ACC112 (cell line): ENCODE results near the gene SMAP2.

Source experiments
- H2AFZ ChIP-seq: fragments of 200-600 bp; sonication (generic); one replicate; pipeline ENCODE4 v1.6.0; 2017; ENCODE audit warnings: antibody characterized with exemption, low read length; ENCODE audit not compliant: unreplicated experiment
- H3K27ac ChIP-seq: fragments of 200-600 bp; sonication (generic); 2 replicates; pipeline ENCODE4 v1.5.1; 2014; ENCODE audit warnings: low read depth, mild to moderate bottlenecking, antibody characterized with exemption, low read length, moderate library complexity
- H3K27me3 ChIP-seq: fragments of 200-600 bp; sonication (generic); 2 replicates; pipeline ENCODE4 v1.6.1; 2014; ENCODE audit warnings: mild to moderate bottlenecking, antibody characterized with exemption, low read length, moderate library complexity, mixed read lengths; ENCODE audit not compliant: insufficient read depth
- H3K36me3 ChIP-seq: fragments of 200-600 bp; sonication (generic); 2 replicates; pipeline ENCODE4 v1.6.1; 2016; ENCODE audit warnings: mild to moderate bottlenecking, antibody characterized with exemption, low read length, moderate library complexity, mixed read lengths; ENCODE audit not compliant: insufficient read depth
- H3K4me1 ChIP-seq: fragments of 200-600 bp; sonication (generic); one replicate; pipeline ENCODE4 v1.6.1; 2016; ENCODE audit warnings: low read length, mixed read lengths; ENCODE audit not compliant: insufficient read depth, unreplicated experiment, control insufficient read depth
- H3K4me3 ChIP-seq: fragments of 200-600 bp; sonication (generic); 2 replicates; pipeline ENCODE4 v1.5.1; 2014; ENCODE audit warnings: mild to moderate bottlenecking, low read depth, low read length
- H3K79me2 ChIP-seq: fragments of 200-600 bp; sonication (generic); one replicate; pipeline ENCODE4 v1.6.0; 2016; ENCODE audit warnings: low read length; ENCODE audit not compliant: control insufficient read depth, unreplicated experiment, insufficient read depth

Gene SMAP2

GRCh38 chr1:40421431-40422384 lies 48.2 kb downstream of the SMAP2 start:
- no peaks in the 10 kb centered on the region for H3K79me2 ChIP-seq
- H3K4me1 ChIP-seq = peaks cover 10% of the 10 kb centered on the region
- H3K4me3 ChIP-seq = no peak overlapping the region
- H3K36me3 ChIP-seq = peaks cover 11% of the 10 kb centered on the region
- no peaks in the 10 kb centered on the region for H3K27me3 ChIP-seq
- no peak overlapping the region for H3K27ac ChIP-seq
- H2AFZ ChIP-seq = no peak overlapping the region

GRCh38 chr1:40422630-40423263 lies 49.2 kb downstream of the SMAP2 start:
- no peak overlapping the region for H2AFZ ChIP-seq
- peaks cover 10% of the 10 kb centered on the region for H3K4me1 ChIP-seq
- no peaks in the 10 kb centered on the region for H3K79me2 ChIP-seq
- peaks cover 3% of the 10 kb centered on the region; the same call in 1 of the 2 replicates for H3K36me3 ChIP-seq
- H3K27me3 ChIP-seq = no peaks in the 10 kb centered on the region
- no peak overlapping the region for H3K4me3 ChIP-seq
- no peak overlapping the region for H3K27ac ChIP-seq

- Histone ChIP-seq H3K4me3 (no peak overlapping the region), H2AFZ (no peak overlapping the region), H3K79me2 (no peaks in the 10 kb centered on the region), H3K27me3 (no peaks in the 10 kb centered on the region), H3K4me1 (peaks cover 10% of the 10 kb centered on the region), H3K36me3 (no peaks in the 10 kb centered on the region; the same call in 1 of the 2 replicates), H3K27ac (no peak overlapping the region)
Measured at GRCh38 chr1:40423264-40423642, 49.7 kb downstream of the SMAP2 start.

- Histone ChIP-seq H3K27ac (no peak overlapping the region), H3K4me3 (no peak overlapping the region), H3K36me3 (no peaks in the 10 kb centered on the region; the same call in 1 of the 2 replicates)
Measured at GRCh38 chr1:40423951-40424618, 50.6 kb downstream of the SMAP2 start.

GRCh38 chr1:40425198-40425597 lies 51.7 kb downstream of the SMAP2 start:
- no peaks in the 10 kb centered on the region for H3K79me2 ChIP-seq
- H3K27me3 ChIP-seq = no peaks in the 10 kb centered on the region
- H3K4me1 ChIP-seq = peaks cover 10% of the 10 kb centered on the region
- no peak overlapping the region for H3K27ac ChIP-seq
- no peak overlapping the region for H2AFZ ChIP-seq
- no peak overlapping the region for H3K4me3 ChIP-seq
- no peaks in the 10 kb centered on the region; the same call in 1 of the 2 replicates for H3K36me3 ChIP-seq

More at GRCh38 chr1:40423951-40424618, 50.6 kb downstream of the SMAP2 start:
- Histone ChIP-seq H3K79me2 (no peaks in the 10 kb centered on the region), H3K27me3 (no peaks in the 10 kb centered on the region), H2AFZ (no peak overlapping the region), H3K4me1 (peaks cover 10% of the 10 kb centered on the region)

- no peak overlapping the region for H3K27ac ChIP-seq
Measured at GRCh38 chr1:40431385-40431784, 57.9 kb downstream of the SMAP2 start.

GRCh38 chr1:40432644-40433390 lies 59.3 kb downstream of the SMAP2 start:
- Histone ChIP-seq H3K36me3 (peaks cover 2% of the 10 kb centered on the region; the same call in 1 of the 2 replicates), H3K4me1 (peaks cover 3% of the 10 kb centered on the region), H3K4me3 (no peak overlapping the region), H3K79me2 (no peaks in the 10 kb centered on the region), H3K27me3 (no peaks in the 10 kb centered on the region), H2AFZ (no peak overlapping the region), H3K27ac (no peak overlapping the region)

More at GRCh38 chr1:40431385-40431784, 57.9 kb downstream of the SMAP2 start:
- no peaks in the 10 kb centered on the region for H3K79me2 ChIP-seq
- H2AFZ ChIP-seq = no peak overlapping the region
- H3K27me3 ChIP-seq = no peaks in the 10 kb centered on the region
- peaks cover 2% of the 10 kb centered on the region; the same call in 1 of the 2 replicates for H3K36me3 ChIP-seq
- H3K4me3 ChIP-seq = no peak overlapping the region
- H3K4me1 ChIP-seq = peaks cover 3% of the 10 kb centered on the region

GRCh38 chr1:40435471-40435870 lies 61.9 kb downstream of the SMAP2 start:
- Histone ChIP-seq H3K27me3 (no peaks in the 10 kb centered on the region), H3K79me2 (no peaks in the 10 kb centered on the region), H3K4me3 (no peak overlapping the region), H3K36me3 (peaks cover 2% of the 10 kb centered on the region; the same call in 1 of the 2 replicates), H3K27ac (peak overlapping the region; percentile 31), H2AFZ (no peak overlapping the region), H3K4me1 (peaks cover 3% of the 10 kb centered on the region)

- peaks cover 3% of the 10 kb centered on the region for H3K4me1 ChIP-seq
Measured at GRCh38 chr1:40435876-40436275, 62.3 kb downstream of the SMAP2 start.

More at GRCh38 chr1:40435876-40436275, 62.3 kb downstream of the SMAP2 start:
- Histone ChIP-seq H3K4me3 (no peak overlapping the region), H2AFZ (no peak overlapping the region), H3K27ac (peak overlapping the region; percentile 31), H3K36me3 (peaks cover 2% of the 10 kb centered on the region; the same call in 1 of the 2 replicates), H3K27me3 (no peaks in the 10 kb centered on the region), H3K79me2 (no peaks in the 10 kb centered on the region)
